ENCODE results near the gene TLE1. TPM values are rescaled to one million over a fixed set of nuclear protein-coding genes. Genes with fewer than 3 reads are reported as not detected.
"Not testable (repeated sequence)": the region's sequence is repeated elsewhere in the genome, so short reads cannot be mapped to it uniquely, and the experiment has no call there.

The TLE1 gene
- total RNA-seq, 1 experiment from 2014 or later = 28.5 TPM

DNA sequence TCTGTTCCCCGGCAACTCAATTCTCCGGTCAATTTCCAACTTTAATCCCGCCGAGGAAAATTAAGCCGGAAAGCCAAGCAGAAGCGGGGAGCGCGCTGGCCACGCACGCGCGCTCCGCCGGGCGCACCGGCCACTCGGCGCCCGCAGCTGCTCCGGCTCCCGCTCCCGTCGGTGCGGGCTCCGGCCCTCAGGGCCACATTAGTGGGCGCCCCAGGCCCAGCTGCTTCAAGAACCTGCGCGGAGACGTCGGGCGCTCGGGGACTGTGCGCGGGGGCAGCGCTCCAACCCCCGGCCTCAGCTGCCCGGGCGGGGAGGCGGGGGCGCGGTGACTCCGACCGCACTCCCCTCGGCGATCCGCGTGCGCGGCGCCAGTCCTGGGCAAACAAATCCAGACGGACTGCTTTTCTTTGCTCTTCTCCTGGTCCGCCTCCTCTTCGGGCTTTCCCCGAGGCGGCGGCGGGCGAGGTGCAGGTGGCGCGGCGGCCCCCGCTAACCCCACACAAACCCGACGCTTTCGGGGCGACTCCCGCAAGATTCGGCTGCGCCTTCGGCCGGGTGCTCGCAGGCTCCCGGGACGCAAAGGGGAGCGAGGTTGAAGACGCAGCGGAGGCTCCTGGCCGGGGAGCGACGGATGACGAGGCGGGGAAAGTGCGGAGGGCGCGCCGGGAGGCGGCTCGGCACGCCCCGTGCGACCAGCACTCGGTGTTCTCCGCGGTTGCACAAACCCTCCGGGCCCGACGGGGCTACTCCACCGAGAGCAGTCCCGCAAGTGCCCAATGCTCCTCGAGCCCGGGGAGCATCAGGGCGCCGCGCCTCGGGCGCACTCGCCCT, 870 bp downstream of the TLE1 start:
- peak; percentile 25 for DNase-seq (ENCODE audit: low read depth, low spot score)
- in situ Hi-C loops (cut with HindIII; ENCODE audit: low pct_unique_long_range_greater_than_20kb, low sequenced_read_pairs) = not testable (repeated sequence)

DNA sequence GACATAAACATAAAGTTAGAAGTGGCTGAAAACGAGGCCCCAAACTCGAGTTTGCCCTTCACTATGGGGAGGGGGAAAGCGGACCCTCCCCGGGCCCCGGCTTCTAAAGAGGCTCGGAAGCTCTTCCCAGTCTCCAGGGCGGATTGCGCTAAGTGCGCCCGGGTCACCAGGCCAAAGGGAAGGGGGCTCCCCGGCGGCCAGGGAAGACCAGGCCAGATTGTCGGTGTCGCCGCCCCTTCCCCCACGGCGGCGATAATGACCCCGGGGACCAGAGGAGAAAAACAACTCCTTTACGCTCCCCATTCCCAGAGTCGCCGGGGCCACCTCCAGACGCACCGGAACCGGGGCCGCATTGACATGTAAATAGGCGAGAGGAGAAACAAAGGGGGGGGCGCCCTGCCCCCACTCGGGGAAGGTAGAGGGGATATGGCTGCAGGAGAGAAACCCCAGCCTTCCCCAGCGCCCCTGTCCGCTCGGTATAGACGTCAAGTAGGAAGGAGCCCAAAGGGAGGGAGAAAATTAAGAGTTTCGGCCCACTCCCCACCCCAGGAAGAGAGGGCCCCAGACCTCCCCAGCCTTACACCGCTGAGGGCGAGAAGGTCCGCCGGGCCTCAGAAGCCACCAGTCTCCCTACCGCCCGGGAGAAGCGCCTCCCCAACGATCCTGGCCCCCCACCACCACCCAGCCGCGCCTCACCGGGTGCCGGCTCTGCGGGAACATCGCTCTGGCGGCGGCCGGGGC, 1.7 kb downstream of the TLE1 start:
- no peak for DNase-seq (ENCODE audit: low read depth, low spot score)
- in situ Hi-C loops (cut with HindIII; ENCODE audit: low pct_unique_long_range_greater_than_20kb, low sequenced_read_pairs) = no loop called here

DNA sequence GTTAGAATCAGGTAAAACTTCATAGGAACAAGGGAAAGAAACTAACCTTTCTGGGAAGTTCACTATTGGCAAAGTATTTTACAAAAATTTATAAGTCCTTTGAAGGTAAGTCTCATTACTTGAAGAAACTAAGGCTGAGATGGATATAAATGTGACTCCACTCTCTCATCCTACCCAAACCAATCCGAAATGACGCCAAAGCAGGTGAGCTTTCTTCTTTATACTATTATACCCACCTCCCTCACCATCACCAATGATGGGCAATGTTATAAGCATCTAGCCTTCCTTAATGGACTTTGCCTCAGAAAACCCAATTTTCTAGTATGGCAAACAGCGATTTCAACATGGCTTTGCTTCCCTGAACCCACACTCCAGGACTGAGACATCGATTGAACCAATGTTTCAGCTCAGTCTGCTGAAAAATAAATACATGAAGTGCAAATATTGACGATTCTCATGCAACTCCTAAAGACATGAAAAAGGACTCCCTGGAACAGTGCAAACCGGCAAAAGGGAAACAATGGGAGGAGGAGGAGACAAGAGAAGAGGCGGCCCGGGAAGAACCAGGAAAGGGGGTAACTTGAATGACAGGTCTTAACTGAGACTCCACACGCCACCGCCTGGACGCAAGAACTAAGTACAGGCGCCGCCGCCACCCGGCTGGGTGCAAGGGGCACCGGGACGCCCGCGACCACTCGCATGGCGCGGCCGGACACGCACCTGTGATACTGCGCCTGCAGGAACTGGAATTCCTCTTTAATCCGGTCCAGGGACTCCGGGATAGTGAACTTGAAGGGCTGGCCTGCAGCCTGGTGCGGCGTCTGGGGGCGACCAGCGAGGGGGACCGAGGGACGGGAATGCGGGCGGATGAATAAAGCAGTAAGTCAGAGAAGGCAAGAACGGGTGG, 2.5 kb downstream of the TLE1 start:
- peak; percentile 83 for DNase-seq (ENCODE audit: low read depth, low spot score)
- in situ Hi-C loops (cut with HindIII; ENCODE audit: low pct_unique_long_range_greater_than_20kb, low sequenced_read_pairs) = no loop called here

DNA sequence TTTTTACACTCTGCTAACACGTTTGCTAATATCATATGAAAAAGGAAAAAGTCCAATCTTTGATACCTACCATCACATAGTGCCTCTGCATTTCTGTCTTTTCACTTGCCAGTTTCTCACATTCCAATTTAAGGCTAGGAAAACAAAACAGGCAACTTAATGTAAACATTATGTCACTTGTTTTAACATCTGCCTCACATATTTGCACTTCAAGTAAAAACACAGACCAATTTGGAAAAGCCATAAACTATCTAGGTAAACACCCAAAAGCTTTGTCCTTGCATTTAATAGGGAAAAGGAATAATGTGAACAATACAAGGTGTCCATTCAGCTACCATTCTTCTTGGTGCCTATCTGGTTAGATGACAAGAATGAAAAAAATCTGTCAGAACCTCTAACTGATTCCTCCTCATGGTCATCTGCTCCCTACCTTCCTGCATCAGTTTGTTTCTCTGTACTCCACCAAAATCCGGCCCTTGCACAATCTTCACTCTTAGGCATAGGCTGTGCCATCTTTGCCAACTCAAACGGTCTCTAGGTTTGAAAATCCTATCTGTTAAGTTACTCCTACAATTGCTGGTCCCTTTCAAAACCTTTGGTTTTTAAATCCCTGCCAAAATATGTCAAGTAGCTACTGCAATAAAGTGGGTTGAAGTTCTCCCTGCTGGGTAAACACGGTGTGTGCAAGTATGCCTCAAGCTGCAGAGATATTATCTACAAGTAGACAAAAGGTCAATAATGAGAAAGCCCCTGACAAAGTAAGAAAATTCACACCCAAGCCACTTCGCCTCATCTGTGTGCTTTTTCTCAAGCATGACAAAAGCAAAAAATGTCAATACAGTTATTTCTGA, 3.4 kb downstream of the TLE1 start:
- in situ Hi-C loops (cut with HindIII; ENCODE audit: low pct_unique_long_range_greater_than_20kb, low sequenced_read_pairs) = no loop called here
- DNase-seq (ENCODE audit: low read depth, low spot score) = peak; percentile 22

DNA sequence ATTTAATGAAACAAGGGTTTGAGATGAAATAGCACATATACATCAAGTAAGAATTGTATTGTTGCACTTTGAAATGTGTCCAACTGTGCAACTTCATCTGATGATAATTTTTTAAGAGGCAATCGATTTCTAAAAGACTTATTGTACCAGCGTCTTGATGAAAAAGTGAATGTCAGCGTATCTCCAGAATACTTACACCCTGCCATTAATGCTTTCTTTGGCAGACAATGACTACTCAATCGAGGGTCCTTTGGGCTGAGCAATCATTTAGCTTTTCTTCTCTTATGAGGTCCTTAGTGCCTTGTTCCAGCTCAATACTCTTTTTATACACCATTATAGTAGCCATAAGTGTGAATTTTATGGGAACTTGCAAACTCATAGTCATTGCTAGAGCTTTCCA, 4.7 kb downstream of the TLE1 start:
- no peak for DNase-seq (ENCODE audit: low read depth, low spot score)
- in situ Hi-C loops (cut with HindIII; ENCODE audit: low pct_unique_long_range_greater_than_20kb, low sequenced_read_pairs) = no loop called here

DNA sequence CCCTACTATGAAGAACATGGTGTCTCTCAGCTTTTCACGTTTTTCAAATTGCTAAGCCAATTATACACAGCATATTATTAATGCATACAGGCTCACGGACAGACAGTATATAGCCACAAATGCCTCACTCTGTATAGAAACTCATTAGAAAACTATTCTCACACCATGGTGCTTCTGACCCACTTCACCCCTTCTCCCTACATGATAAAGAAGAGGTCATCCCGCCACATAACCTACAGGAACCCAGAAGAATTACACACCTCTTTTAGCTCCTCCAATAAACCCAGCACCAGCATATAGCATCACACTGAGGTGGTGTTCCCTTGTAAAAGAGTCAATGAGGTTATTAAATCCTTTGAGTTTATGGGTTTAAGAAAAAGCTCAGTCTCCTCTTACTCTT, 5.6 kb downstream of the TLE1 start:
- DNase-seq (ENCODE audit: low read depth, low spot score) = no peak
- in situ Hi-C loops (cut with HindIII; ENCODE audit: low pct_unique_long_range_greater_than_20kb, low sequenced_read_pairs) = no loop called here

DNA sequence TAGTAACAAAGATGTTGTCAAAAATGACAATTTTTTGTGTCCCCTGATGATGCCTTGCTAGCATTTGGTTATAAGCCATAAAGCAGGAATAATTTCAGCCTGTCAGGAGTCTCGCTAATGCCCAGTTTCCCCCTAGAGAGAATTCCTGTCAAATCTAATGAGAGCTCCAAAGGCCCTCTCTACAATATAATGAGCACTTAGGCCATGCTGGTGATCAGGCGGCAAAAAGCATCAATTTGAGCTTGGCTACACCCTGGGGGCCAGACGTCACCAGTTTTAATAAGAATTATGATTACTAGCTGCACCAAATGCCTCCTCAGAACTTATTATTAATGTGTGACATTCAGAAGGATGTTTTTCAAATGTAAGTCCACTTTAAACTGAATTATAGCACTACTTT, 6.1 kb downstream of the TLE1 start:
- in situ Hi-C loops (cut with HindIII; ENCODE audit: low pct_unique_long_range_greater_than_20kb, low sequenced_read_pairs) = no loop called here
- DNase-seq (ENCODE audit: low read depth, low spot score) = no peak

DNA sequence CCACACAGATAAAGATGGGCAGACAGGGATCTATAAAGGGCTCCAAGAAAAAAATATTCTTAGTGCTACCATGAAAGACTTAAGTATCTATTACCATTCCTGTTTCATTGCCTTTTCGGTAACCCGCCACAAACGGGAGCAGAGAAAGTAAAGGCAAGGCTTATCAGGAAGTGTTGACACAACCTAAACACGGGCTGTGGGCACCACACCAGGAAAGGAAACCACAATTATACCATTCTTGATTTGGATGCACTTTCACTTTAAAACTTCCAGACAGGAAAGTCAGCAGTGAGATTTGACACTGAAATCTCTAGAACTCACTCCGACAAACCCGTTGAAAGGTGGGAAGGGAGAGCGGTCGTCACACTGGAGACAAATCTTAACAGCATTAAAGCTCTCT, 6.5 kb downstream of the TLE1 start:
- DNase-seq (ENCODE audit: low read depth, low spot score) = no peak
- in situ Hi-C loops (cut with HindIII; ENCODE audit: low pct_unique_long_range_greater_than_20kb, low sequenced_read_pairs) = no loop called here

DNA sequence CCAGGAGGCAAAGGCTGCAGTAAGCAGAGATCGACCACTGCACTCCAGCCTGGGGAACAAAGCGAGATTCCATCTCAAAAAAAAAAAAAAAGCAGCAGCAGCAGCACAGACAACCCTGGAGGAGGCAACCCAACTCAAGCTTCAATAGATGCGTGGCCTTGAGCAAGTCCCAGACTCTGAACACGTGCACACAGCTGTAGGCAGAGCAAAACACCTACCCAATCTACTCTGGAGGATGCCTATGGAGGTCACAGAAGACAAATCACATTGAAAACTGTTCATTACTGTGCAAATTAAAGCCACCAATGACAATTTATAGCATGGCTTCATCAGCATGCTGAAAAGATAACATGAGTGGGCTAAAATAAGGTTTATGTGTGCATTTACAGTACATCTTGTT, 7.2 kb downstream of the TLE1 start:
- in situ Hi-C loops (cut with HindIII; ENCODE audit: low pct_unique_long_range_greater_than_20kb, low sequenced_read_pairs) = no loop called here
- no peak for DNase-seq (ENCODE audit: low read depth, low spot score)

DNA sequence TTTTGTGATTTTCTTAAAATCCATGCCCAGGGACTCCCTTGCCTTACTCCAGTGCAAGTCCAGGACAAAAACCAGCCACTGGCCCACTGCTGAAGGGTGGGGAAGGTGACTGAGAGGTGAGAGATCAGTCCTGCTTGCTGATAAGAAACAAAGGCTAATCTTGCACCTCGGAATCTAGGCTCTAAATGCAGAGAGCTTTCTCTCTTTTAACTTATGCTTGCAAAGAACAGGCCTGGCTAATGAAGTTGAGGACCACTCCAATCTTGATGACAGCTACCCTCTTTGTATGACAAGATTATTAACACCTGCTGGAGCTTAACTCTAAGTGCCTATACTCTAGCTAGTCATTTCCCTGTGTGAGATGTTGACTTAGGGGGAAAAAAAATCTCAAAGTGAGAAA, 8.8 kb downstream of the TLE1 start:
- in situ Hi-C loops (cut with HindIII; ENCODE audit: low pct_unique_long_range_greater_than_20kb, low sequenced_read_pairs) = no loop called here
- no peak for DNase-seq (ENCODE audit: low read depth, low spot score)

DNA sequence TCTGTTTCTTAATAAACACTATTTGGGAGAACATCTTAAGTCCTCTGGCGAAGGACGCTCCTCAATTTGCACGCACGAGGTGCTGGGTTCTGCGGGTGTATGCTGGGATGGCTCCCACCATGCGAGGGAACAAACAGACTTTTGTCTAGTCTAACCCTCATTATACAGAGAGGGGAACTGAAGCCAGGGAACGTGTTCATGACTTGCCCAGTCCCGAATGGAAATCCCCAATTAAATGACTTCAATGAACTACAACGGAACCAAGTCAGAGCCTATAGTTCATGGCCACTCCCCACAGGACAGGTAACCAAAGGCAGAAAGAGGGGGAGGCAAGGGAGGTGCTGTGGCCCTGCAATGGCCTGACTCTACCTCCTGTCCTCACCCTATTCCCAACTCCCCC, 9.3 kb downstream of the TLE1 start:
- in situ Hi-C loops (cut with HindIII; ENCODE audit: low pct_unique_long_range_greater_than_20kb, low sequenced_read_pairs) = no loop called here
- peak; percentile 46 for DNase-seq (ENCODE audit: low read depth, low spot score)

DNA sequence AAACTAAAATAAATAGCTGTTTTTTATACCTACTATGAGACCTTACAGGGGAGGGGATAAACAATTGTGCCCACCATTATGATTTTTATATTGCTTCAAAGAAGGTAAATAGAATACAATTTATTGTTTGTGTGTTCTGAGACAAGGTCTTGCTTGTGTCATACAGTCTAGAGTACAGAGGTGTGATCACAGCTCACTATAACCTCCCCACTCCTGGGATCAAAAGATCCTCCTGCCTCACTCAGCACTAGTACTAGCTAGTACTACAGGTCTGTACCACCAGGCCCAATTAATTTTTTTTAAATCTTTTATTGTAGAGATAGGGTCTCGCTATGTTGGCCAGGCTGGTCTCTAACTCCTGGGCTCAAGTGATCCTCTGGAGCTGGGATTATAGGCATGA, 11.3 kb downstream of the TLE1 start:
- in situ Hi-C loops (cut with HindIII; ENCODE audit: low pct_unique_long_range_greater_than_20kb, low sequenced_read_pairs) = no loop called here
- no peak for DNase-seq (ENCODE audit: low read depth, low spot score)

DNA sequence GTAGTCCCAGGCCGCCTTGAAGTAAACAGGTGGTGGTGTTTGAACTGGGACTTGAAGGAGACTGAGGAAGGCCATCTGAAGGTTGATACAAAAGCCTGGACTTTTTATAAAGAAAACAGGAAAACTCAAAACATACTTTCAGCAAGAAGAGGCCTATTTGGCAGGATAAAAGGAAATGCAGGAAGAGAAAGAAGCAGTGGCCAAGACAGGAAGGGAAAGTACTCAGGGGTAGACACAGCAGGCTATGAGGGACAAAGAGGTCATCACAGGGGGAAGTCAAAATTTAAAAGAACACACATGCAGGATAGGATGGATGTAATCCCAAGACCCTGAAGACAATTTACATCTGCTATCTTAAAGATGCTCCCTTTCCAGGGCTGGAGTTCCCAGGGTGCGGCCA, 13.0 kb downstream of the TLE1 start:
- no peak for DNase-seq (ENCODE audit: low read depth, low spot score)
- in situ Hi-C loops (cut with HindIII; ENCODE audit: low pct_unique_long_range_greater_than_20kb, low sequenced_read_pairs) = no loop called here

DNA sequence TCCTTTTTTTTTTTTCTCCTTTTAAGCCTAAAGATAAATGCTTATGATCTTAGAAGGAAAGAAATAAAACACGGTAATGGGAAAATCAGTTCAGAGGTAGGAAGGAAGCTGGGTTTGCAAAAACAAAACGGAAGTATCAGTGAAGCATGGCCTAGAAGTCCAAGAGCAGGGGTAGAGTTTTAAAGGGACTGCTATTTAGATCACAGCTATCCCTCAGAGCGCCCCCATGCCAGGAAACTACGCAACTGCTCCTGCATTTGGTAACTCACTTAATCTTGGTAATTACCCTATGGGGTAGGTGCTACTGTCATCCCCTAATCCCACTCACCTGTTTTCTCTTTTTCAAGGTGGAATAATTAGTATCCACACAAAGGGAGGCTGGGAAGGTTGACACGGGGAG, 16.0 kb downstream of the TLE1 start:
- DNase-seq (ENCODE audit: low read depth, low spot score) = no peak
- in situ Hi-C loops (cut with HindIII; ENCODE audit: low pct_unique_long_range_greater_than_20kb, low sequenced_read_pairs) = no loop called here

DNA sequence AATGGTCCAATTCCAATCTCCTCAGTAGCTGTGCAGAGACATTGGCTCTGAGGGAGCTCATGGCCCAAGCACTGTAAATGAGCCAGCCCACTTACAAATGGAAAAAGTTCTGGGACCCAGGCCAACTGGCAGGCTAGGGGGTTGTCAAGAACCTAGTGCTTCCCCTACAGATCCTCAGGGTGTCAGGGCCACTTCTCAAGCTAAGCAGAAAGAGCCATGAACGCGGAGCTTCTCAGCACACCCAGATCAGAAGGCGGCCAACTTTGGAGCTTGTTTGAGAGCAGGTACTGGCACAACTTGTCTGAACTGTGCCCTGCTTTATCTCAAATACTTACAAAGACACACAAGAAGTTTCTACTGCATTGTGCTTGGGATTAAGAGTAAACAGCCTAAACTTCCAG, 17.5 kb downstream of the TLE1 start:
- DNase-seq (ENCODE audit: low read depth, low spot score) = no peak
- in situ Hi-C loops (cut with HindIII; ENCODE audit: low pct_unique_long_range_greater_than_20kb, low sequenced_read_pairs) = no loop called here

DNA sequence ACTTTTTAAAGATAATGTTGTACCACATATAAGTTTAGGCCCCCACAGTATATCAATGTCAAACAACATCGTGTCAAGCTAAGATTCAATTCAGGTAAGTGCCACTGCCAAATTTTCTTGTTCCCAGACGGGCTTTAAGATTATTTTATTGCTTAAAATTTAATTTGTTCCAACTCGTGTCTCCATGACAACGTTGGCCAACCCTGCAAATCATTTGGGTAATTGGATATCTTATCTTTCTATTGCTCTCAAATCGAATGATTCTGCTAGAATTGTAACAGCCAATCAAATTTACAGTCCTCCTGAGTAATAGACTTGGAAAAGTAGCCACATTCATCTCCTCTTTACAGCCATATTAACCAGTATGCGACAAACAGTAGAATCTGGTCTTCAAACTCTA, 19.5 kb downstream of the TLE1 start:
- in situ Hi-C loops (cut with HindIII; ENCODE audit: low pct_unique_long_range_greater_than_20kb, low sequenced_read_pairs) = no loop called here
- DNase-seq (ENCODE audit: low read depth, low spot score) = no peak

DNA sequence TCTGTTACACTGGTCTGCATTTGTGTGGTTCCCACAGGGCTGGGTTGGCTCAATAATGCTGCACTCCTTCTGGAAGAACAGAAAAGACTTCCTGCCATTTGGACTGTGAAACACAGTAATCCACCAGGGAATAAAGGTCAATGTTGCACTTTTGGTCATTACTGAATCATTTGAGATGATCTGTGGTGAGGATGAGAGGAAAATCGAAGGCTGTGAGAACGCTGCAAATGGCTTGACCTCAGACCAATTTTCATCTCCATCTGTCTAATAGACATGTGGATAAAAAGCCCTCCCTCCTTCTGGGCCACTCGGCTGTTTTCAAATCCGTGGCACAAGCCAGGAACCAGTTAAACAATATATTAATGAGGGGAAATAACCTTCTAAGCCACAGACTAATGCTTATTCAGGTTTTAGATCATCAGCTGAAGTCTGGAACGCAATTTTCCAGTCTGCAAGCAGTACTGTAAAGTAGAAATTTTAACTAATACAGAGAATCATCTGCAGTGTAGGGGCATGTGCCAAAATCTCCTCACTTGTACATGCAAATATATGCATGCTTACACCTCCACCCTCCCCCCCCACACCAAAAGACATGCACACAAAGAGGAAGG, 20.2 kb downstream of the TLE1 start:
- in situ Hi-C loops (cut with HindIII; ENCODE audit: low pct_unique_long_range_greater_than_20kb, low sequenced_read_pairs) = no loop called here
- DNase-seq (ENCODE audit: low read depth, low spot score) = no peak
